GM10266 (cell line): ENCODE data around the gene ATP5F1E.

Experiments used
- DNase-seq: peaks from one replicate; pipeline ENCODE4 v3.0.0; 2012; ENCODE audit errors: extremely low spot score
- TF ChIP-seq, protein P1 (sequence below): IDR thresholded peaks from 2 replicates; pipeline ENCODE4 v1.5.1; 2012; ENCODE audit warnings: mild to moderate bottlenecking, low read depth; ENCODE audit not compliant: control insufficient read depth, insufficient read depth; ENCODE audit errors: missing control alignments

ATP5F1E gene

DNA sequence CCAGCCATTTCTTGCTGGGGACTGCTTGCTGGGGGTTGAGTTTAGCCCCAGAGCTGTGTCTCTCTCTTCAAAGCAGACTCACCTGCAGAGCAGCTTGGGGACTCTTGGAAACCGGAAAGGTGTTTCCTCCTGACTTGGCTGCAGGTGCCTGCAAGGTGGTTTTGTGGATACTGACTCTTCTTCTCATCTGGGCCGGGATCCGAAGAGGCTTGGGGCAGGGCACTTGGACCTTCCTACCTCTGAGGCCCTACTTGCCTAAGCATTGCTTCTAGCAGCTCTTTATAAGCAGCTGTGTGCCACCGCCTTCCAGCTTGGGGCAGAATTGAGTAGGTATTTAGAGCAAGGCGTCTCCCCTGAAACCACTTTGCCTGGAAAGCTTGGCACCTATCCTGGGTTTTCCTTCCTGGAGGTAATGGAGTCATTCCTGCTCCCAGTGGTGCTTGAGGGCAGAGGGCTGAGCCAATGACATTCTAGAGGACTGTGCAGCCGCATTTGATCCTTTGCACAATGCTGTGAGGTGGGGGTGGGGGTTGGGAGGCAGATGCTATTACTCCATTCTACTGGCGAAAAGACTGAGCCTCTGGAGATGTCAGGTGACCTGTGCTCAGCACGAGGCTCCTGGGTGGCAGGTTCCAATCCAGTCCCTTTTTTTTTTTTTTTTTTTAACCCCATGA, 21.7 kb downstream of the ATP5F1E start:
- TF ChIP-seq, protein P1, sequence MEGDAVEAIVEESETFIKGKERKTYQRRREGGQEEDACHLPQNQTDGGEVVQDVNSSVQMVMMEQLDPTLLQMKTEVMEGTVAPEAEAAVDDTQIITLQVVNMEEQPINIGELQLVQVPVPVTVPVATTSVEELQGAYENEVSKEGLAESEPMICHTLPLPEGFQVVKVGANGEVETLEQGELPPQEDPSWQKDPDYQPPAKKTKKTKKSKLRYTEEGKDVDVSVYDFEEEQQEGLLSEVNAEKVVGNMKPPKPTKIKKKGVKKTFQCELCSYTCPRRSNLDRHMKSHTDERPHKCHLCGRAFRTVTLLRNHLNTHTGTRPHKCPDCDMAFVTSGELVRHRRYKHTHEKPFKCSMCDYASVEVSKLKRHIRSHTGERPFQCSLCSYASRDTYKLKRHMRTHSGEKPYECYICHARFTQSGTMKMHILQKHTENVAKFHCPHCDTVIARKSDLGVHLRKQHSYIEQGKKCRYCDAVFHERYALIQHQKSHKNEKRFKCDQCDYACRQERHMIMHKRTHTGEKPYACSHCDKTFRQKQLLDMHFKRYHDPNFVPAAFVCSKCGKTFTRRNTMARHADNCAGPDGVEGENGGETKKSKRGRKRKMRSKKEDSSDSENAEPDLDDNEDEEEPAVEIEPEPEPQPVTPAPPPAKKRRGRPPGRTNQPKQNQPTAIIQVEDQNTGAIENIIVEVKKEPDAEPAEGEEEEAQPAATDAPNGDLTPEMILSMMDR, result no peak
- no peak for DNase-seq

- TF ChIP-seq, protein P1, result no peak
- DNase-seq, result no peak
Measured at GRCh38 chr20:59008715-59009336, 23.3 kb downstream of the ATP5F1E start.

DNA sequence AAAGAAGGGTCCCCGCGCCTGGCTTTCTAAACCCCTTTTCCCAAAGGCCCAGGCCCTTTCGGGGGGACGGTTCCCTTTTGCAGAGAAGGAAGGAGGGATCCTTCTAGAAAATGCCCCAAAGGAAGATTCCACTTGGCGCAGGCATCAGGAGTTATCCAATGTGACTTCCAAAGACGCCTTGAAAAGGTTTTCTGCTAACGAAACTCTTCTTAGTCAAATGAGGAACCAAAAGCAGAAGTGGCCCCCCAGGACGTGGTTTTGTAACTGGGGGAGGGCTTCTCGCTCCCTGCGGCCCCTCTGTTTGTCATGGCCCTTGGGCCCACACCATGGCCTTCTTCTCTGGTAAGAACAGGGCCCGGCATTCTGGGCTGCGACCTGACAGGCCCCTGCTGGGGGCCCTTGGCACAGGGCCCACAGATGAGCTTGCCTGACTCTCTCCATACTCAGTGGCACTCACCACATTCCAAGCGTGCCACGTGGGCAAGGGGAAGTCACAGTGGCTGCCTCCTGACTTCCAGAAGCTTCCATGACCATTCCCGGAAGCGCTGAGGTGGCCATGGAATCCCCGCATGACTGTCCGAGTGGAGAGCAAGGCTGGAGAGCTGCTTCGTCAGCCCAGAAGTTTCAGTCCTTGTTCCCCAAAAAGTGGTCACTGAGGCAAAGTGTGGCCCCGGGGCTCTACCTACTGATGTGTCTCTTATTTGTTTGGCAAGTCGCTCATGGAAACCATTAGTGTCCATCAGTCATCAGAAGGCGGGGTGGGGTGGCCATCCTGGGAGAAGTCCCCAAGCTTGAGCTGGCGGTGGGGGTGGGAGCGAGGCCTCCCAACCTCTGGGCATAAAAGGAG, 24.2 kb downstream of the ATP5F1E start:
- TF ChIP-seq, protein P1, result no peak
- peak; percentile 91 for DNase-seq

GRCh38 chr20:59006864-59007664, 25.1 kb downstream of the ATP5F1E start, which contains the start of gene CTSZ:
Gene CTSZ (minus strand): TSS chr20:59007254. CDS start chr20:59007128, 126 bp downstream.
- TF ChIP-seq, protein P1, result no peak
- peak; percentile 88 for DNase-seq

DNA sequence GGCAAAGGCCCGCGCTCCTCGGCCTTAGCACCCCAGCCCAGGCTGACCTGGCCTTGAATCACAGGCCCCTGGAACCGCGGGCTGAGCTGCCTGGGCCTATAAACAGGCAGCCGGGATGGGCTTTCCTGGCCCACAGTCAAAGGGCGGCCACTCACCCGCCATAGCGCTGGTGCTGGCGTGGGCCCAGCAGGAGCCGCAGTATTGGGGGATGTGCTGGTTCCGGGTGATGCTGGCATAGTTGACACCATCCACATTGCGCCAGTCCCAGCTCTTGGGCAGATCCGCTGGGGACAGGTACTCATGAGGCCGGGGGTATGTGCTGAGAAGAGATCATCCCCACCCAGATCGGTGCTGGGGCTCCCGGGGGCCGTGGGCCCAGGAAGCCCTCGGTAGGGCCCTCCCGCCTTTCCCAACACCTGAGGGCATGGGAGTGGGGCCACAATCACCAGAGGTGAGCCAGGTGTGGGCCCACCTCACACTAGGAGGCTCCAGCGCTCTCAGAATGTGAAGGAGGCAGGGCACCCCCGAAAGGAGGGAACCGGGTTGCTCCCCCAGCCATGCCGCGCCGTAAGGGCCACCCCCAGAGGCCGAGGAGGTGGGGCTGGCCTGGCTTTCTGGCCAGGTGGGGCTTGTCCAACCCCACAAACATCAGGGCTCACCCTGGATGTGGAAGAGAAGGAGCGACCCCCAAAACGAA, 25.8 kb downstream of the ATP5F1E start:
- DNase-seq, result peak; percentile 44
- TF ChIP-seq, protein P1, result no peak

DNA sequence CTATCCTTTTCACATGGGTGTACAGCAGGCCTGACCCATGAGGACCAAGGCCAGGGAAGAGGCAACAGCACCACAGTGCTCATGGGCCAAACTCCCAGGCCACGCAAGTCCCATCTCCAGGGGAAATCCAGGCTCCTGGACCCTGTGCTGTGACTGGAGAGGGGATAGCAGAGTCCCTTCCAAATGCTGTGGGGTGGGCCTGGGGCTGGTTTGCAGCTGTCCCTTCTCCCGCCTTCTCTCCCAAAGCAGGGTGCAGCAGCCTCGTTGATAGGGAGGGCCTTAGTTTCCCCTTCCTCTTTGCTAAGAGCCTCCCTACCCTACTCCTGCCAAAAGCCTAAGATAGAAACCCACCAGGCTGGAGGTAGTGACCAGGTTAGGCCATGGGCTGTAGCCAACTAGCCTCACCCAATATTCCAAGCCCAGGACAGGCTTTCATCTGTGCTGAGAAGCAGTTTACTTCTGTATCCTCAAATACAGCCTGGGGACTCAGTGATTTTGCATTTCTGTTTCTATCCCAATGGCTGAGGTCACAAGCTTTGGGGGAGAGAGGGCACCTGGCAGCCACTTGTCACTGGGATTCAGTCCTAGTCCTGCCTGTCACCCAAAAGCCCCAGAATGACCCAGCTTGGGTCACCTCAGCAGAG, 26.5 kb downstream of the ATP5F1E start:
- DNase-seq, result no peak
- TF ChIP-seq, protein P1, result no peak
